Liver (tissue), 9 donors: ENCODE data around the gene ATG10. TPM values are rescaled to one million over a fixed set of nuclear protein-coding genes. Genes with fewer than 3 reads are reported as not detected.

Experiments
- DNase-seq: peaks from one replicate; pipeline ENCODE4 v3.0.0-alpha.2; 2017; ENCODE audit warnings: low spot score
- H3K27ac ChIP-seq, 2 donors: one replicate each; pipeline ENCODE4 v1.7.0; 2013; ENCODE audit warnings: inconsistent platforms in 2 of 2, low read length in 2 of 2, control low read depth in 1 of 2, low read depth in 1 of 2, mild to moderate bottlenecking in 1 of 2
- H3K27me3 ChIP-seq, 4 donors: one replicate each; pipeline versions ENCODE4 v1.6.1 to v1.7.0; 2013; ENCODE audit warnings: low read length in 3 of 4, inconsistent platforms in 1 of 4, mild to moderate bottlenecking in 1 of 4, moderate library complexity in 1 of 4; ENCODE audit not compliant: control insufficient read depth in 4 of 4, insufficient read depth in 4 of 4
- H3K36me3 ChIP-seq, 4 donors: one replicate each; pipeline versions ENCODE4 v1.6.1 to v1.7.0; 2013; ENCODE audit warnings: low read length in 3 of 4, mild to moderate bottlenecking in 3 of 4, low read depth in 1 of 4, moderate library complexity in 1 of 4; ENCODE audit not compliant: control insufficient read depth in 4 of 4, insufficient read depth in 3 of 4
- H3K4me1 ChIP-seq, 4 donors: one replicate each; pipeline versions ENCODE4 v1.6.1 to v1.7.0; 2013; ENCODE audit warnings: low read length in 3 of 4, mild to moderate bottlenecking in 3 of 4, moderate library complexity in 1 of 4; ENCODE audit not compliant: control insufficient read depth in 4 of 4, insufficient read depth in 4 of 4
- H3K4me3 ChIP-seq, 3 donors: one replicate each; pipeline versions ENCODE4 v1.6.1 to v1.7.0; 2013; ENCODE audit warnings: low read length in 3 of 3, control low read depth in 1 of 3, low read depth in 1 of 3, mild to moderate bottlenecking in 1 of 3
- H3K9ac ChIP-seq, 2 donors: one replicate each; pipeline ENCODE4 v1.7.0; 2013; ENCODE audit warnings: low read length in 2 of 2, mild to moderate bottlenecking in 2 of 2, moderate library complexity in 2 of 2, control low read depth in 1 of 2, low read depth in 1 of 2
- H3K9me3 ChIP-seq, 4 donors: one replicate each; pipeline versions ENCODE4 v1.6.1 to v1.7.0; 2013; ENCODE audit warnings: low read length in 3 of 4; ENCODE audit not compliant: control insufficient read depth in 4 of 4
- EGR1 ChIP-seq, 2 donors: IDR thresholded peaks; 2 replicates each; pipeline ENCODE4 v1.6.1; 2016 to 2018; ENCODE audit warnings: antibody characterized with exemption in 2 of 2, low read depth in 2 of 2
- FOXA1 ChIP-seq: IDR thresholded peaks from 2 replicates; pipeline ENCODE4 v1.6.1; 2016; ENCODE audit warnings: antibody characterized with exemption
- FOXA2 ChIP-seq: IDR thresholded peaks from 2 replicates; pipeline ENCODE4 v1.6.1; 2016; ENCODE audit warnings: antibody characterized with exemption
- GABPA ChIP-seq, 2 donors: IDR thresholded peaks in 1 of 2; conservative IDR thresholded peaks in 1 of 2; 2 replicates each; pipeline ENCODE4 v1.6.1; 2016; ENCODE audit warnings: antibody characterized with exemption in 2 of 2, mild to moderate bottlenecking in 1 of 2, moderate library complexity in 1 of 2
- HNF4A ChIP-seq, 2 donors: conservative IDR thresholded peaks; 2 replicates each; pipeline ENCODE4 v1.6.1; 2016; ENCODE audit warnings: antibody characterized with exemption in 2 of 2, mild to moderate bottlenecking in 2 of 2
- HNF4G ChIP-seq: IDR thresholded peaks from 2 replicates; pipeline ENCODE4 v1.6.1; 2016; ENCODE audit warnings: antibody characterized with exemption
- JUND ChIP-seq, 2 donors: IDR thresholded peaks; 2 replicates each; pipeline ENCODE4 v1.6.1; 2016; ENCODE audit warnings: antibody characterized with exemption in 2 of 2
- RAD21 ChIP-seq, 2 donors: IDR thresholded peaks; 2 replicates each; pipeline ENCODE4 v1.6.1; 2016; ENCODE audit warnings: antibody characterized with exemption in 2 of 2, mild to moderate bottlenecking in 2 of 2
- RXRA ChIP-seq, 2 donors: IDR thresholded peaks; 2 replicates each; pipeline ENCODE4 v1.6.1; 2017 to 2018; ENCODE audit warnings: antibody characterized with exemption in 2 of 2, mild to moderate bottlenecking in 1 of 2
- SP1 ChIP-seq: IDR thresholded peaks from 2 replicates; pipeline ENCODE4 v1.6.1; 2018; ENCODE audit warnings: antibody characterized with exemption, mild to moderate bottlenecking
- TAF1 ChIP-seq: conservative IDR thresholded peaks from 2 replicates; pipeline ENCODE4 v1.6.1; 2016; ENCODE audit warnings: antibody characterized with exemption, mild to moderate bottlenecking
- YY1 ChIP-seq: IDR thresholded peaks from 2 replicates; pipeline ENCODE4 v1.6.1; 2016; ENCODE audit warnings: antibody characterized with exemption, mild to moderate bottlenecking
- WGBS: extraction: QIAGEN DNeasy Blood & Tissue Kit; methylation state at CpG from one replicate; pipeline ENCODE4 v1.1.7; 2013; 5-methylcytosine and 5-hydroxymethylcytosine counted together
- polyA plus RNA-seq, 2 donors: library from polyadenylated mRNA; stranded (reverse) in 1 of 2; unstranded in 1 of 2; fragments of 200-250 nt in 1 of 2; fragments of >200 nt in 1 of 2; fragmentation: Nextera tagmentation in 1 of 2; extraction: Ambion mirVana in 1 of 2; gene quantifications; one replicate each; pipeline versions ENCODE4 v1.2.1 to v1.2.3, GENCODE V29; 2013 to 2015
- total RNA-seq, 2 donors: library from RNA; depleted of rRNA; stranded (reverse); fragments of >200 nt; gene quantifications; one replicate each; pipeline ENCODE4 v1.2.3, GENCODE V29; 2014
- TF ChIP-seq, protein P1 (sequence below): IDR thresholded peaks from 2 replicates; pipeline ENCODE4 v1.6.1; 2016; ENCODE audit warnings: antibody characterized with exemption, mild to moderate bottlenecking
- TF ChIP-seq, protein P2 (sequence below): fragments of 150-350 bp; IDR thresholded peaks from 2 replicates; pipeline ENCODE4 v1.5.1; 2017; ENCODE audit warnings: improper control_type of control experiment, low read depth, low read length; ENCODE audit not compliant: missing input control
- TF ChIP-seq, protein P3 (sequence below): IDR thresholded peaks from 2 replicates; pipeline ENCODE4 v1.6.1; 2016; ENCODE audit warnings: antibody characterized with exemption
- TF ChIP-seq, protein P4 (sequence below): IDR thresholded peaks from 2 replicates; pipeline ENCODE4 v1.6.1; 2016; ENCODE audit warnings: antibody characterized with exemption
- TF ChIP-seq, protein P5 (sequence below): IDR thresholded peaks from 2 replicates; pipeline ENCODE4 v1.6.1; 2016; ENCODE audit warnings: antibody characterized with exemption
- donor health status: healthy.
- donor health status: healthy.
- donor health status: healthy.
- donor health status: healthy.
- donor health status: healthy.

ATG10 gene
- total and polyA plus RNA-seq, 4 donors = 3.1 to 7.8 (median 7.4) TPM

DNA sequence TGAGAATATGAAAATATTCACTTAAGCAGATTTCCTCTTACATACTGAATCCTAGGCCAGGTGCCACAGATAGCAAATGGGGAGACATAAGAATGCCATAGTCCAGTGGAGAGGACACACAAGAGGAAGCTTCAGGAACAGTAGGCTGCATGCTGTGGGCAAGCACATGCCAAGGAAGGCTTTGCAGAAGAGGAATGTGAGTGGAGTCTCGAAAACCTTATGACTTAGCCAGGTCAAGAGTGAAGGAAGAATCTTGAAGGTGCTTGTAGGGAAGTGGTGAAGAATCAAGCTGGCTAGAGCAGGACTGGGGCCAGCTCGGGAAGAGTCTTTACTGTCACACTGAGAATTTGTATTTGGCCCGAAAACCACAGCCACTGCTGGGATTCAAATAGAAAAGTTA is 285.9 kb downstream of the ATG10 start:
- H3K9ac ChIP-seq = no peak overlapping the region
- TF ChIP-seq SP1 = no peak
- TF ChIP-seq, protein P1, sequence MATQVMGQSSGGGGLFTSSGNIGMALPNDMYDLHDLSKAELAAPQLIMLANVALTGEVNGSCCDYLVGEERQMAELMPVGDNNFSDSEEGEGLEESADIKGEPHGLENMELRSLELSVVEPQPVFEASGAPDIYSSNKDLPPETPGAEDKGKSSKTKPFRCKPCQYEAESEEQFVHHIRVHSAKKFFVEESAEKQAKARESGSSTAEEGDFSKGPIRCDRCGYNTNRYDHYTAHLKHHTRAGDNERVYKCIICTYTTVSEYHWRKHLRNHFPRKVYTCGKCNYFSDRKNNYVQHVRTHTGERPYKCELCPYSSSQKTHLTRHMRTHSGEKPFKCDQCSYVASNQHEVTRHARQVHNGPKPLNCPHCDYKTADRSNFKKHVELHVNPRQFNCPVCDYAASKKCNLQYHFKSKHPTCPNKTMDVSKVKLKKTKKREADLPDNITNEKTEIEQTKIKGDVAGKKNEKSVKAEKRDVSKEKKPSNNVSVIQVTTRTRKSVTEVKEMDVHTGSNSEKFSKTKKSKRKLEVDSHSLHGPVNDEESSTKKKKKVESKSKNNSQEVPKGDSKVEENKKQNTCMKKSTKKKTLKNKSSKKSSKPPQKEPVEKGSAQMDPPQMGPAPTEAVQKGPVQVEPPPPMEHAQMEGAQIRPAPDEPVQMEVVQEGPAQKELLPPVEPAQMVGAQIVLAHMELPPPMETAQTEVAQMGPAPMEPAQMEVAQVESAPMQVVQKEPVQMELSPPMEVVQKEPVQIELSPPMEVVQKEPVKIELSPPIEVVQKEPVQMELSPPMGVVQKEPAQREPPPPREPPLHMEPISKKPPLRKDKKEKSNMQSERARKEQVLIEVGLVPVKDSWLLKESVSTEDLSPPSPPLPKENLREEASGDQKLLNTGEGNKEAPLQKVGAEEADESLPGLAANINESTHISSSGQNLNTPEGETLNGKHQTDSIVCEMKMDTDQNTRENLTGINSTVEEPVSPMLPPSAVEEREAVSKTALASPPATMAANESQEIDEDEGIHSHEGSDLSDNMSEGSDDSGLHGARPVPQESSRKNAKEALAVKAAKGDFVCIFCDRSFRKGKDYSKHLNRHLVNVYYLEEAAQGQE = no peak
- TF ChIP-seq HNF4G = no peak
- no peak for TF ChIP-seq YY1
- TF ChIP-seq, protein P2, sequence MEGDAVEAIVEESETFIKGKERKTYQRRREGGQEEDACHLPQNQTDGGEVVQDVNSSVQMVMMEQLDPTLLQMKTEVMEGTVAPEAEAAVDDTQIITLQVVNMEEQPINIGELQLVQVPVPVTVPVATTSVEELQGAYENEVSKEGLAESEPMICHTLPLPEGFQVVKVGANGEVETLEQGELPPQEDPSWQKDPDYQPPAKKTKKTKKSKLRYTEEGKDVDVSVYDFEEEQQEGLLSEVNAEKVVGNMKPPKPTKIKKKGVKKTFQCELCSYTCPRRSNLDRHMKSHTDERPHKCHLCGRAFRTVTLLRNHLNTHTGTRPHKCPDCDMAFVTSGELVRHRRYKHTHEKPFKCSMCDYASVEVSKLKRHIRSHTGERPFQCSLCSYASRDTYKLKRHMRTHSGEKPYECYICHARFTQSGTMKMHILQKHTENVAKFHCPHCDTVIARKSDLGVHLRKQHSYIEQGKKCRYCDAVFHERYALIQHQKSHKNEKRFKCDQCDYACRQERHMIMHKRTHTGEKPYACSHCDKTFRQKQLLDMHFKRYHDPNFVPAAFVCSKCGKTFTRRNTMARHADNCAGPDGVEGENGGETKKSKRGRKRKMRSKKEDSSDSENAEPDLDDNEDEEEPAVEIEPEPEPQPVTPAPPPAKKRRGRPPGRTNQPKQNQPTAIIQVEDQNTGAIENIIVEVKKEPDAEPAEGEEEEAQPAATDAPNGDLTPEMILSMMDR = no peak
- TF ChIP-seq, protein P3, sequence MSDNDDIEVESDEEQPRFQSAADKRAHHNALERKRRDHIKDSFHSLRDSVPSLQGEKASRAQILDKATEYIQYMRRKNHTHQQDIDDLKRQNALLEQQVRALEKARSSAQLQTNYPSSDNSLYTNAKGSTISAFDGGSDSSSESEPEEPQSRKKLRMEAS = no peak
- TF ChIP-seq TAF1 = no peak
- no peak for TF ChIP-seq EGR1 (IDR thresholded peaks at IDR 0.05; ENCODE audit: low read depth in 2 of 2)
- TF ChIP-seq, protein P4, sequence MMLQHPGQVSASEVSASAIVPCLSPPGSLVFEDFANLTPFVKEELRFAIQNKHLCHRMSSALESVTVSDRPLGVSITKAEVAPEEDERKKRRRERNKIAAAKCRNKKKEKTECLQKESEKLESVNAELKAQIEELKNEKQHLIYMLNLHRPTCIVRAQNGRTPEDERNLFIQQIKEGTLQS = no peak
- TF ChIP-seq FOXA2 = no peak
- TF ChIP-seq HNF4A (conservative IDR thresholded peaks at IDR 0.05) = no peak
- no peak for TF ChIP-seq GABPA (IDR thresholded peaks at IDR 0.05 in 1 of 2, conservative IDR thresholded peaks at IDR 0.05 in 1 of 2)
- 91% methylated on average over 3 of the region's 3 CpGs for WGBS
- DNase-seq = no peak
- no peaks in the 10 kb centered on the region for H3K9me3 ChIP-seq
- H3K27ac ChIP-seq = no peak overlapping the region
- no peak overlapping the region for H3K4me3 ChIP-seq
- no peaks in the 10 kb centered on the region for H3K36me3 ChIP-seq
- H3K4me1 ChIP-seq = no peaks in the 10 kb centered on the region
- H3K27me3 ChIP-seq = no peaks in the 10 kb centered on the region

DNA sequence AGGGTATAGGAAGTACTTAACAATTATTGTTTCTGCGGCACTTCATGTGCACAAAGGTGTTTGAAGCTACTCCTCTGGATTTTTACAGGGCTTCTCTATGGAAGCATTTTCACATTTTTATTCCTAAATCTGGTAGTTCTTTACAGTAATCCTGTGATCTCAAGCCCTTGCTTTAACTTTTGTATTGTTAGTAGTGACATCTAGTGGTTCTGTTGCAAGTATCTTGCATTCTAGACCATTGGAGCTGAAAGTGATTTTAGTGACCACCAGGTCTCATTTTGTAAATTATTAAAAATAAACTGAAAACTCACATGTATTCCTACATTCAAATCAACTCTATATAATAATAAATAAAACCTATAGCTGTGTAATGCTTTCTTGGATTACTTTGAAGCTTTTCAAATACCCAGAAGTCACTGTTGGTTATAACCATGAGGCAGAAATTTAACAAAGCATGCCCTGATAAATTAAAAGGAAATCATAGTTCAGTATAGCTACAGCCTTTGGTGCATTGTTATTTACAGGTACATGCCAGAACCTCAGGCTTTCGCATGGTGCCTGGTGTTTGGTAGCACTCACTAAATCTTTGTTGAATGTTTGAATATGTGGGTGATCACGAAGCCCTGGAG is 287.5 kb downstream of the ATG10 start:
- no peaks in the 10 kb centered on the region for H3K4me1 ChIP-seq
- no peaks in the 10 kb centered on the region for H3K36me3 ChIP-seq
- 90% methylated on average over 3 of the region's 3 CpGs for WGBS
- H3K27me3 ChIP-seq = no peaks in the 10 kb centered on the region
- H3K4me3 ChIP-seq = no peak overlapping the region
- no peaks in the 10 kb centered on the region for H3K9me3 ChIP-seq
- no peak overlapping the region for H3K9ac ChIP-seq
- no peak overlapping the region for H3K27ac ChIP-seq
- no peak for DNase-seq
- TF ChIP-seq RAD21 (IDR thresholded peaks at IDR 0.05) = peak; percentile 54 to 65
- TF ChIP-seq, protein P5, sequence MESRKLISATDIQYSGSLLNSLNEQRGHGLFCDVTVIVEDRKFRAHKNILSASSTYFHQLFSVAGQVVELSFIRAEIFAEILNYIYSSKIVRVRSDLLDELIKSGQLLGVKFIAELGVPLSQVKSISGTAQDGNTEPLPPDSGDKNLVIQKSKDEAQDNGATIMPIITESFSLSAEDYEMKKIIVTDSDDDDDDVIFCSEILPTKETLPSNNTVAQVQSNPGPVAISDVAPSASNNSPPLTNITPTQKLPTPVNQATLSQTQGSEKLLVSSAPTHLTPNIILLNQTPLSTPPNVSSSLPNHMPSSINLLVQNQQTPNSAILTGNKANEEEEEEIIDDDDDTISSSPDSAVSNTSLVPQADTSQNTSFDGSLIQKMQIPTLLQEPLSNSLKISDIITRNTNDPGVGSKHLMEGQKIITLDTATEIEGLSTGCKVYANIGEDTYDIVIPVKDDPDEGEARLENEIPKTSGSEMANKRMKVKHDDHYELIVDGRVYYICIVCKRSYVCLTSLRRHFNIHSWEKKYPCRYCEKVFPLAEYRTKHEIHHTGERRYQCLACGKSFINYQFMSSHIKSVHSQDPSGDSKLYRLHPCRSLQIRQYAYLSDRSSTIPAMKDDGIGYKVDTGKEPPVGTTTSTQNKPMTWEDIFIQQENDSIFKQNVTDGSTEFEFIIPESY = no peak
- TF ChIP-seq FOXA2 = no peak
- TF ChIP-seq RXRA (IDR thresholded peaks at IDR 0.05) = no peak
- TF ChIP-seq, protein P3 = no peak
- TF ChIP-seq HNF4G = no peak
- no peak for TF ChIP-seq HNF4A (conservative IDR thresholded peaks at IDR 0.05)
- TF ChIP-seq, protein P1 = no peak
- no peak for TF ChIP-seq JUND (IDR thresholded peaks at IDR 0.05)
- TF ChIP-seq FOXA1 = no peak
- TF ChIP-seq, protein P2 = peak; percentile 18
- no peak for TF ChIP-seq SP1
